K562 (cell line): ENCODE data around the gene SPIB. TPM values are rescaled to one million over a fixed set of nuclear protein-coding genes. Genes with fewer than 3 reads are reported as not detected.

Experiments used
- BCL6 ChIP-seq: fragments of 250-450 bp; sonication (Bioruptor Pico); IDR thresholded peaks from 2 replicates; pipeline ENCODE4 v1.4.0; 2020
- BRCA1 ChIP-seq, 2 experiments: fragments of 450-650 bp in 1 of 2; sonication (generic) in 1 of 2; formaldehyde crosslinking in 1 of 2; IDR thresholded peaks; 2 replicates each; pipeline versions ENCODE4 v1.5.0 to v1.6.1; 2017 to 2020; ENCODE audit warnings: mild to moderate bottlenecking in 1 of 2, missing genetic modification reagents in 1 of 2
- CBFA2T2 ChIP-seq: fragments of 450-650 bp; conservative IDR thresholded peaks from 2 replicates; pipeline ENCODE4 v1.6.1; 2017; ENCODE audit warnings: mild to moderate bottlenecking
- ELF1 ChIP-seq: fragments of 200-800 bp; sonication (Bioruptor generic); IDR thresholded peaks from 2 replicates; pipeline ENCODE4 v1.6.1; 2016; ENCODE audit warnings: missing genetic modification characterization, missing compliant biosample characterization
- ETS2 ChIP-seq: IDR thresholded peaks from 2 replicates; pipeline ENCODE4 v1.6.1; 2016; ENCODE audit warnings: borderline replicate concordance, missing genetic modification characterization, mild to moderate bottlenecking, moderate library complexity, missing compliant biosample characterization; ENCODE audit not compliant: poor library complexity, severe bottlenecking
- FOXM1 ChIP-seq, 2 experiments: fragments of 450-650 bp in 1 of 2; sonication (generic) in 1 of 2; formaldehyde crosslinking in 1 of 2; IDR thresholded peaks; 2 replicates each; pipeline versions ENCODE4 v1.6.1 to v1.9.0; 2017 to 2022; ENCODE audit warnings: low read depth in 2 of 2, mild to moderate bottlenecking in 2 of 2, missing genetic modification reagents in 1 of 2, moderate library complexity in 1 of 2
- GATAD2B ChIP-seq: fragments of 450-650 bp; IDR thresholded peaks from 2 replicates; pipeline ENCODE4 v1.6.1; 2017; ENCODE audit warnings: mild to moderate bottlenecking, borderline replicate concordance
- IFI16 ChIP-seq: fragments of 250-450 bp; sonication (Bioruptor Pico); IDR thresholded peaks from 2 replicates; pipeline ENCODE4 v2.1.2; 2022; ENCODE audit warnings: mild to moderate bottlenecking, inconsistent platforms
- PHB ChIP-seq: fragments of 250-450 bp; sonication (Bioruptor Pico); IDR thresholded peaks from 2 replicates; pipeline ENCODE4 v1.5.0; 2021
- POU5F1 ChIP-seq: fragments of 150-350 bp; IDR thresholded peaks from 2 replicates; pipeline ENCODE4 v1.6.1; 2014; ENCODE audit warnings: borderline replicate concordance, low read length, low read depth, mild to moderate bottlenecking; ENCODE audit not compliant: partially characterized antibody
- PRMT5 ChIP-seq: sonication (generic); formaldehyde crosslinking; IDR thresholded peaks from 2 replicates; pipeline ENCODE4 v1.5.0; 2020; ENCODE audit warnings: missing genetic modification reagents
- RAD51 ChIP-seq: fragments of 450-650 bp; IDR thresholded peaks from 2 replicates; pipeline ENCODE4 v1.7.1; 2016; ENCODE audit warnings: low read depth, mild to moderate bottlenecking, borderline replicate concordance
- RCOR1 ChIP-seq, 2 experiments: IDR thresholded peaks; 2 replicates each; pipeline ENCODE4 v1.6.1; 2012; ENCODE audit warnings: low read depth in 2 of 2, low read length in 2 of 2, borderline replicate concordance in 1 of 2, improper control_type of control experiment in 1 of 2
- TCFL5 ChIP-seq: fragments of 250-450 bp; sonication (Bioruptor Pico); conservative IDR thresholded peaks from 2 replicates; pipeline ENCODE4 v1.6.1; 2021; ENCODE audit warnings: mild to moderate bottlenecking, moderate library complexity, matching md5 sums
- ZNF143 ChIP-seq: sonication (generic); formaldehyde crosslinking; IDR thresholded peaks from 2 replicates; pipeline ENCODE4 v1.9.0; 2022; ENCODE audit warnings: mild to moderate bottlenecking, missing genetic modification reagents
- ZNF699 ChIP-seq: fragments of 250-450 bp; sonication (Bioruptor Pico); IDR thresholded peaks from 2 replicates; pipeline ENCODE4 v1.8.0; 2021; ENCODE audit warnings: mild to moderate bottlenecking, moderate library complexity; ENCODE audit not compliant: insufficient replicate concordance
- polyA plus RNA-seq, 8 experiments: library from polyadenylated mRNA; depleted of rRNA in 4 of 8; stranded (reverse) in 5 of 8; unstranded in 3 of 8; fragments of >200 nt; fragmentation: Nextera tagmentation in 2 of 8; fragmentation: Illumina TruSeq in 1 of 8; extraction: Ambion mirVana in 2 of 8; extraction: Trizol in 1 of 8; gene quantifications; 2 replicates each; pipeline versions ENCODE4 v1.2.1 to v1.2.3, GENCODE V29; 2011 to 2014; ENCODE audit warnings: inconsistent platforms in 1 of 8, missing spikeins in 1 of 8
- total RNA-seq, 7 experiments: library from RNA; depleted of rRNA in 6 of 7; stranded (reverse); fragments of >200 nt in 6 of 7; fragmentation: Illumina TruSeq in 2 of 7; extraction: Trizol in 2 of 7; gene quantifications; 2 replicates each; pipeline versions ENCODE4 v1.2.1 to v1.2.3, GENCODE V29; 2011 to 2021; ENCODE audit warnings: low replicate concordance in 1 of 7
- TF ChIP-seq, protein P1 (sequence below): fragments of 200-800 bp; sonication (Bioruptor generic); IDR thresholded peaks from 2 replicates; pipeline ENCODE4 v1.6.1; 2016; ENCODE audit warnings: missing genetic modification characterization, missing compliant biosample characterization
- TF ChIP-seq, protein P2 (sequence below): fragments of 450-650 bp; IDR thresholded peaks from 2 replicates; pipeline ENCODE4 v1.7.1; 2018; ENCODE audit warnings: mild to moderate bottlenecking, low read depth; ENCODE audit not compliant: partially characterized antibody

Gene SPIB
- total and polyA plus RNA-seq, 9 of the 15 experiments (the other 6 are each of a cell fraction or from before 2014, with no cell fraction given) = 0.06 to 1.0 (median 0.43) TPM; not detected in 1

DNA sequence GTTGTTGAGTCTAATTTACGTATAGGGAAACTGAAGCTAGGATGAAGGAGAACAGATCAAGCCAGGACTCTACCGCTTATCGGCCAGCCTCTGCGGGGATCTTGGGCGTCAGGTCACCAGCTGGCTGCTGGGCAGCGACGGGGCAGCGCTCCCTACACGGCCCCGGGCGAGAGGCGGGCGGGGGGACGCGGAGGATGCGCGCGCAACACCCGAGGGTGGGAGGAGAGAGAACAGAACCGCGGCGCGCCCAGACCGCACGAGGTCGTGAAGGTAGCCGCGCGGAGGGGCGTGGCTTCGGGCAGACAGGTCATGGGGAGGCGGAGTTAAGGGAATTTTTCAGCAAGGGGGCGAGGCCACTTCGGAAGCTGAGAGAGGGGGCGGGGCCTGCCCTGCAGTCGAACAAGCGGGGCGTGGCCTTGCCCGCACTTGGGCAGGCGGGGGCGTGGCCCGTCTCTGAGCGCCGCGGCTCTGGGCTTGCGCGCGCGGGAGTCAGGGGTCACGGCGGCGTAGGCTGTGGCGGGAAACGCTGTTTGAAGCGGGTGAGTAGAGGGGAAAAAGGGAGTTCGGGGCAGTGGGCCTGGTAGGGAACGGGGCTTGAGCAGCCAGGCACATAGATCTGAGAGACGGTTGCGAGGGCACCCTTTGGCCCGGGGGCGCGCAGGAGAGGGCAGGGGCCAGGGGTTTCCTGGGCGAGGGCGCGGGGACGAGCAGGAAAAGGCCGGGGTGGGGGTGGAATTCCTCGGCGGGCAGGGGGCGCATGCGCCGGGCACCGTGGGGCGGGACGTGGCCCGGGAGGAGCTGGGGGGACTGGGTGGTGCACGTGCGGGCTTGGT, 34.7 kb upstream of the SPIB start, which contains the start of gene POLD1 (continued):
- TF ChIP-seq PRMT5 (CRISPR knock-in tag) = no peak
- no peak for TF ChIP-seq POU5F1
- no peak for TF ChIP-seq ELF1 (tag)
- TF ChIP-seq FOXM1 (IDR thresholded peaks at IDR 0.05; ENCODE audit: low read depth) = no peak
- no peak for TF ChIP-seq FOXM1 (CRISPR knock-in tag; IDR thresholded peaks at IDR 0.05; ENCODE audit: low read depth)
- TF ChIP-seq BRCA1 (IDR thresholded peaks at IDR 0.05) = no peak
- TF ChIP-seq BRCA1 (CRISPR knock-in tag; IDR thresholded peaks at IDR 0.05) = no peak
- TF ChIP-seq GATAD2B = no peak
- TF ChIP-seq, protein P1, sequence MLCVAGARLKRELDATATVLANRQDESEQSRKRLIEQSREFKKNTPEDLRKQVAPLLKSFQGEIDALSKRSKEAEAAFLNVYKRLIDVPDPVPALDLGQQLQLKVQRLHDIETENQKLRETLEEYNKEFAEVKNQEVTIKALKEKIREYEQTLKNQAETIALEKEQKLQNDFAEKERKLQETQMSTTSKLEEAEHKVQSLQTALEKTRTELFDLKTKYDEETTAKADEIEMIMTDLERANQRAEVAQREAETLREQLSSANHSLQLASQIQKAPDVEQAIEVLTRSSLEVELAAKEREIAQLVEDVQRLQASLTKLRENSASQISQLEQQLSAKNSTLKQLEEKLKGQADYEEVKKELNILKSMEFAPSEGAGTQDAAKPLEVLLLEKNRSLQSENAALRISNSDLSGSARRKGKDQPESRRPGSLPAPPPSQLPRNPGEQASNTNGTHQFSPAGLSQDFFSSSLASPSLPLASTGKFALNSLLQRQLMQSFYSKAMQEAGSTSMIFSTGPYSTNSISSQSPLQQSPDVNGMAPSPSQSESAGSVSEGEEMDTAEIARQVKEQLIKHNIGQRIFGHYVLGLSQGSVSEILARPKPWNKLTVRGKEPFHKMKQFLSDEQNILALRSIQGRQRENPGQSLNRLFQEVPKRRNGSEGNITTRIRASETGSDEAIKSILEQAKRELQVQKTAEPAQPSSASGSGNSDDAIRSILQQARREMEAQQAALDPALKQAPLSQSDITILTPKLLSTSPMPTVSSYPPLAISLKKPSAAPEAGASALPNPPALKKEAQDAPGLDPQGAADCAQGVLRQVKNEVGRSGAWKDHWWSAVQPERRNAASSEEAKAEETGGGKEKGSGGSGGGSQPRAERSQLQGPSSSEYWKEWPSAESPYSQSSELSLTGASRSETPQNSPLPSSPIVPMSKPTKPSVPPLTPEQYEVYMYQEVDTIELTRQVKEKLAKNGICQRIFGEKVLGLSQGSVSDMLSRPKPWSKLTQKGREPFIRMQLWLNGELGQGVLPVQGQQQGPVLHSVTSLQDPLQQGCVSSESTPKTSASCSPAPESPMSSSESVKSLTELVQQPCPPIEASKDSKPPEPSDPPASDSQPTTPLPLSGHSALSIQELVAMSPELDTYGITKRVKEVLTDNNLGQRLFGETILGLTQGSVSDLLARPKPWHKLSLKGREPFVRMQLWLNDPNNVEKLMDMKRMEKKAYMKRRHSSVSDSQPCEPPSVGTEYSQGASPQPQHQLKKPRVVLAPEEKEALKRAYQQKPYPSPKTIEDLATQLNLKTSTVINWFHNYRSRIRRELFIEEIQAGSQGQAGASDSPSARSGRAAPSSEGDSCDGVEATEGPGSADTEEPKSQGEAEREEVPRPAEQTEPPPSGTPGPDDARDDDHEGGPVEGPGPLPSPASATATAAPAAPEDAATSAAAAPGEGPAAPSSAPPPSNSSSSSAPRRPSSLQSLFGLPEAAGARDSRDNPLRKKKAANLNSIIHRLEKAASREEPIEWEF (CRISPR knock-in tag) = no peak
- peak; percentile 98 for TF ChIP-seq PHB (CRISPR knock-in tag)
- TF ChIP-seq, protein P2, sequence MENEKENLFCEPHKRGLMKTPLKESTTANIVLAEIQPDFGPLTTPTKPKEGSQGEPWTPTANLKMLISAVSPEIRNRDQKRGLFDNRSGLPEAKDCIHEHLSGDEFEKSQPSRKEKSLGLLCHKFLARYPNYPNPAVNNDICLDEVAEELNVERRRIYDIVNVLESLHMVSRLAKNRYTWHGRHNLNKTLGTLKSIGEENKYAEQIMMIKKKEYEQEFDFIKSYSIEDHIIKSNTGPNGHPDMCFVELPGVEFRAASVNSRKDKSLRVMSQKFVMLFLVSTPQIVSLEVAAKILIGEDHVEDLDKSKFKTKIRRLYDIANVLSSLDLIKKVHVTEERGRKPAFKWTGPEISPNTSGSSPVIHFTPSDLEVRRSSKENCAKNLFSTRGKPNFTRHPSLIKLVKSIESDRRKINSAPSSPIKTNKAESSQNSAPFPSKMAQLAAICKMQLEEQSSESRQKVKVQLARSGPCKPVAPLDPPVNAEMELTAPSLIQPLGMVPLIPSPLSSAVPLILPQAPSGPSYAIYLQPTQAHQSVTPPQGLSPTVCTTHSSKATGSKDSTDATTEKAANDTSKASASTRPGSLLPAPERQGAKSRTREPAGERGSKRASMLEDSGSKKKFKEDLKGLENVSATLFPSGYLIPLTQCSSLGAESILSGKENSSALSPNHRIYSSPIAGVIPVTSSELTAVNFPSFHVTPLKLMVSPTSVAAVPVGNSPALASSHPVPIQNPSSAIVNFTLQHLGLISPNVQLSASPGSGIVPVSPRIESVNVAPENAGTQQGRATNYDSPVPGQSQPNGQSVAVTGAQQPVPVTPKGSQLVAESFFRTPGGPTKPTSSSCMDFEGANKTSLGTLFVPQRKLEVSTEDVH = peak; percentile 99
- TF ChIP-seq RAD51 = no peak
- TF ChIP-seq ZNF699 = no peak
- TF ChIP-seq RCOR1 (IDR thresholded peaks at IDR 0.05; ENCODE audit: borderline replicate concordance in 1 of 2, low read depth in 2 of 2, low read length in 2 of 2) = no peak
- TF ChIP-seq ETS2 (tag) = no peak
- TF ChIP-seq TCFL5 (CRISPR knock-in tag) = no peak
- TF ChIP-seq BCL6 (CRISPR knock-in tag) = no peak
- TF ChIP-seq CBFA2T2 = 0 out of 2 replicates have a peak, but pooled peaks have one; percentile 3
- no peak for TF ChIP-seq IFI16 (CRISPR knock-in tag)
- no peak for TF ChIP-seq ZNF143 (CRISPR knock-in tag)
